ENCODE measurements around the gene SULT2B1.
"Not testable (repeated sequence)": the region's sequence is repeated elsewhere in the genome, so short reads cannot be mapped to it uniquely, and the experiment has no call there.

GRCh38 chr19:48538057-48538456, 13.9 kb upstream of the SULT2B1 start:
- not testable (repeated sequence) for TF ChIP-seq POLR2A, CTCF (IDR thresholded peaks at IDR 0.05)

Data from body of pancreas (tissue), 4 donors.